Naive thymus-derived CD8-positive, alpha-beta T cell (primary cell): ENCODE measurements around the gene GFER. TPM values are rescaled to one million over a fixed set of nuclear protein-coding genes. Genes with fewer than 3 reads are reported as not detected.

Experiments
- ATAC-seq, 2 donors: fragments of 150-1000 bp; cut with Tn5 transposase in 1 of 2; sonication (Bioruptor Pico), chemical (Tn5 transposase) in 1 of 2; 1 replicate in 1 of 2; 2 replicates in 1 of 2; pipeline ENCODE4 v1.10.0; 2021; ENCODE audit warnings: mild to moderate bottlenecking in 2 of 2, moderate library complexity in 2 of 2
- POLR2A ChIA-PET: fragments of 350-600 bp; sonication (Branson Sonifier 250); formaldehyde crosslinking; loops from one replicate; lab custom pipeline; 2021; ENCODE audit warnings: antibody characterized with exemption; lab: Charles Lee
- DNase-seq, 10 donors: peaks; one replicate each; pipeline versions ENCODE4 v3.0.0 to v3.0.0-alpha.2; 2020 to 2022
- H3K27ac Mint-ChIP-seq, 10 donors: one replicate each; pipeline ENCODE4 v1.8.0; 2020 to 2022; ENCODE audit warnings: mild to moderate bottlenecking in 10 of 10, mixed read lengths in 10 of 10, moderate library complexity in 4 of 10, inconsistent platforms in 1 of 10
- H3K27me3 Mint-ChIP-seq, 5 donors: one replicate each; pipeline ENCODE4 v1.8.0; 2021 to 2022; ENCODE audit warnings: mixed read lengths in 5 of 5
- H3K36me3 Mint-ChIP-seq, 3 donors: one replicate each; pipeline ENCODE4 v1.8.0; 2020 to 2022; ENCODE audit warnings: mixed read lengths in 3 of 3, mild to moderate bottlenecking in 2 of 3, inconsistent platforms in 1 of 3
- H3K4me1 Mint-ChIP-seq, 4 donors: one replicate each; pipeline ENCODE4 v1.8.0; 2021 to 2022; ENCODE audit warnings: mixed read lengths in 4 of 4
- H3K4me3 Mint-ChIP-seq, 10 donors: one replicate each; pipeline ENCODE4 v1.8.0; 2020 to 2022; ENCODE audit warnings: mild to moderate bottlenecking in 10 of 10, mixed read lengths in 10 of 10, moderate library complexity in 6 of 10, inconsistent platforms in 1 of 10
- H3K9me3 Mint-ChIP-seq, 9 donors: one replicate each; pipeline ENCODE4 v1.8.0; 2020 to 2022; ENCODE audit warnings: mixed read lengths in 9 of 9, mild to moderate bottlenecking in 3 of 9, inconsistent platforms in 1 of 9, moderate library complexity in 1 of 9
- polyA plus RNA-seq, 3 donors: library from polyadenylated mRNA; unstranded; fragments of 300-500 nt; fragmentation: Illumina TruSeq; gene quantifications; one replicate each; pipeline ENCODE4 v1.2.3, GENCODE V29; 2021
- total RNA-seq, 8 experiments: library from RNA in 2 of 8; stranded (reverse) in 2 of 8; gene quantifications; one replicate each; pipeline ENCODE4 v1.2.3 and lab custom pipeline; 2021 to 2026

GFER gene
- total and polyA plus RNA-seq, 5 experiments from 2014 or later: 15.9 to 30.0 (median 22.3) TPM

DNA sequence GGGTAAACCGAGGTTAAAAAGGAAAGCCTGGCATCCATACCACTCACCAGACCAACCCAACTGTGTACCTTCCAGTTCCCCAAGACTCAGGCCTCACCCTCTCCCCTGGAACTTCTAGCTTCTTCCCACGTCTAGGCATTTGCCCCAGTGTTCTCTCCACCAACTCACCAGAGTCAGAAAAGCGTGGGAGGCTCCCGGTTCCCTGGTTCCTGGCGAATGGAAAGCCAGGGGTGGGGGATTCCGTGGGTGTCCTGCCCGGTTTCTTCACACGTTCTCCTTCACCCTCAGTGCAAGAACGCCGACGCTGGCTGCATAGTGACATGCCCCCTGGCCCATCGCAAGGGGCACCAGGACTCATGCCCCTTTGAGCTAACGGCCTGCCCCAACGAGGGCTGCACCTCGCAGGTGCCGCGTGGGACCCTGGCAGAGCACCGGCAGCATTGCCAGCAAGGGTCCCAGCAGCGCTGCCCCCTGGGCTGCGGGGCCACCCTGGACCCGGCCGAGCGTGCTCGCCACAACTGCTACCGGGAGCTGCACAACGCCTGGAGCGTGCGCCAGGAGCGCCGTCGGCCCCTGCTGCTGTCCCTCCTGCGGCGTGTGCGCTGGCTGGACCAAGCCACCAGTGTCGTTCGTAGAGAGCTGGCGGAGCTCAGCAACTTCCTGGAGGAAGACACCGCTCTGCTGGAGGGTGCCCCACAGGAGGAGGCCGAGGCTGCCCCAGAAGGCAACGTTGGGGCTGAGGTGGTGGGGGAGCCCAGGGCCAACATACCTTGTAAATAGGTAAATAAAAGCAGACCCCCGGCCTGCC, 15.6 kb upstream of the GFER start:
- no peaks in the 10 kb centered on the region for H3K27me3 Mint-ChIP-seq
- POLR2A ChIA-PET: interaction anchor here (0.5 to 1.7 kb wide), 2 partner anchors 13 to 186 kb away, joined by 4 to 6 read pairs; partner anchors contain the start of gene TRAF7
- H3K4me1 Mint-ChIP-seq: peaks cover 27 to 47% (median 38%) of the 10 kb centered on the region in 4 donors
- no peak overlapping the region for H3K4me3 Mint-ChIP-seq
- H3K9me3 Mint-ChIP-seq: no peaks in the 10 kb centered on the region
- no peak for ATAC-seq
- peaks cover 4 to 19% (median 4%) of the 10 kb centered on the region in 3 donors for H3K36me3 Mint-ChIP-seq
- no peak overlapping the region for H3K27ac Mint-ChIP-seq
- DNase-seq: no peak

GRCh38 chr16:1971796-1972489, 12.1 kb upstream of the GFER start, which contains the start of gene TBL3:
Gene TBL3, plus strand, starts transcription at chr16:1972053. Its CDS starts 112 bp downstream, at chr16:1972165.
- peak within 1 kb of the TSS; percentile 96 to 100 (median 99) for H3K27ac Mint-ChIP-seq
- peak; percentile 96 to 98 for ATAC-seq
- DNase-seq: peak; percentile 93 to 98 (median 96)
- peak within 1 kb of the TSS; percentile 89 to 100 (median 97) for H3K4me3 Mint-ChIP-seq
- H3K36me3 Mint-ChIP-seq: peaks cover 0 to 36% (median 16%) of the 10 kb centered on the region in 3 donors
- POLR2A ChIA-PET: interaction anchor here (0.6 to 3.7 kb wide), 24 partner anchors 8 to 1291 kb away, joined by 3 to 43 read pairs (median 4); partner anchors contain the start of genes ATP6V0C, ECI1, FAHD1 and GFER
- peaks cover 0 to 5% (median 0%) of the 10 kb centered on the region in 5 donors for H3K27me3 Mint-ChIP-seq
- no peaks in the 10 kb centered on the region for H3K9me3 Mint-ChIP-seq
- H3K4me1 Mint-ChIP-seq: peaks cover 17 to 30% (median 23%) of the 10 kb centered on the region in 4 donors

DNA sequence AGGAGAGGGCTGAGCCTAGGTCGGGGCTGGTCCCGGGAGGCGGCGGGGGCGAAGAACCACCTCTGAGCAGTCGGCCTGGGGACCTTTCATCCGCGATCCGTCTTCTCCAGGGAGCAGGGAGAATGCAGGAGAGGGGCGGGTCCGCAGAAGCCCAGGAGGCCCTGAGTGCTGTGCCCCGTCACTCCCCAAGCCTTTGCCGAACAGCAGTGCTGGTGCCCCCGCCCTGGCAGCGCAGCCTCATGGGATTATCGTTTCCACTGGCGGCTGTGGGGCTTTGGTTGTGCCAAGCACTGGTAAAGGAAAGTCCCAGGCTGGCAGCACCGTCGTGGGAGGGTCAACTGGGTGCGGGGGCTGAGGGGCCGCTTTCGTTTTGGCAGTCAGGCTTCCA, 11.5 kb upstream of the GFER start:
- H3K36me3 Mint-ChIP-seq: peaks cover 0 to 41% (median 16%) of the 10 kb centered on the region in 3 donors
- peaks cover 17 to 30% (median 23%) of the 10 kb centered on the region in 4 donors for H3K4me1 Mint-ChIP-seq
- peak overlapping the region in 6 of 10 donors; percentile 28 to 99 (median 99) for H3K27ac Mint-ChIP-seq
- no peaks in the 10 kb centered on the region for H3K9me3 Mint-ChIP-seq
- POLR2A ChIA-PET: interaction anchor here (0.6 to 3.7 kb wide), 21 partner anchors 8 to 1292 kb away, joined by 3 to 43 read pairs (median 6); partner anchors contain the start of genes ATP6V0C, GFER, MLST8 and MSRB1
- H3K4me3 Mint-ChIP-seq: peak overlapping the region; percentile 89 to 100 (median 97)
- ATAC-seq (no peak), DNase-seq (peak in 1 of 10 donors; percentile 62)
- peaks cover 0 to 5% (median 0%) of the 10 kb centered on the region in 5 donors for H3K27me3 Mint-ChIP-seq

GRCh38 chr16:1973461-1974156, 10.4 kb upstream of the GFER start:
- H3K36me3 Mint-ChIP-seq: peaks cover 0 to 51% (median 18%) of the 10 kb centered on the region in 3 donors
- ATAC-seq: no peak
- POLR2A ChIA-PET: interaction anchor here (1.4 to 2.1 kb wide), 3 partner anchors 9 to 39 kb away, joined by 3 to 11 read pairs (median 7); partner anchors contain the start of gene RPS2

GRCh38 chr16:1974157-1975070, 9.6 kb upstream of the GFER start:
- peaks cover 0 to 10% (median 0%) of the 10 kb centered on the region in 5 donors for H3K27me3 Mint-ChIP-seq
- no peak overlapping the region for H3K27ac Mint-ChIP-seq
- DNase-seq (no peak), ATAC-seq (no peak)
- POLR2A ChIA-PET: interaction anchor here (1.1 to 2.1 kb wide), 5 partner anchors 8 to 38 kb away, joined by 3 to 11 read pairs (median 3); partner anchors contain the start of genes GFER and RPS2
- H3K4me3 Mint-ChIP-seq: peak overlapping the region in 3 of 10 donors; percentile 4 to 65 (median 41)
- H3K9me3 Mint-ChIP-seq: no peaks in the 10 kb centered on the region
- peaks cover 0 to 55% (median 19%) of the 10 kb centered on the region in 3 donors for H3K36me3 Mint-ChIP-seq
- H3K4me1 Mint-ChIP-seq: peaks cover 17 to 30% (median 23%) of the 10 kb centered on the region in 4 donors

More at GRCh38 chr16:1973461-1974156, 10.4 kb upstream of the GFER start:
- Mint-ChIP-seq H3K9me3 (no peaks in the 10 kb centered on the region), H3K4me1 (peaks cover 17 to 30% (median 23%) of the 10 kb centered on the region in 4 donors), H3K27me3 (peaks cover 0 to 7% (median 0%) of the 10 kb centered on the region in 5 donors), H3K27ac (peak overlapping the region in 1 of 10 donors; percentile 43), H3K4me3 (peak overlapping the region in 5 of 10 donors; percentile 9 to 97 (median 46))
- DNase-seq: no peak

DNA sequence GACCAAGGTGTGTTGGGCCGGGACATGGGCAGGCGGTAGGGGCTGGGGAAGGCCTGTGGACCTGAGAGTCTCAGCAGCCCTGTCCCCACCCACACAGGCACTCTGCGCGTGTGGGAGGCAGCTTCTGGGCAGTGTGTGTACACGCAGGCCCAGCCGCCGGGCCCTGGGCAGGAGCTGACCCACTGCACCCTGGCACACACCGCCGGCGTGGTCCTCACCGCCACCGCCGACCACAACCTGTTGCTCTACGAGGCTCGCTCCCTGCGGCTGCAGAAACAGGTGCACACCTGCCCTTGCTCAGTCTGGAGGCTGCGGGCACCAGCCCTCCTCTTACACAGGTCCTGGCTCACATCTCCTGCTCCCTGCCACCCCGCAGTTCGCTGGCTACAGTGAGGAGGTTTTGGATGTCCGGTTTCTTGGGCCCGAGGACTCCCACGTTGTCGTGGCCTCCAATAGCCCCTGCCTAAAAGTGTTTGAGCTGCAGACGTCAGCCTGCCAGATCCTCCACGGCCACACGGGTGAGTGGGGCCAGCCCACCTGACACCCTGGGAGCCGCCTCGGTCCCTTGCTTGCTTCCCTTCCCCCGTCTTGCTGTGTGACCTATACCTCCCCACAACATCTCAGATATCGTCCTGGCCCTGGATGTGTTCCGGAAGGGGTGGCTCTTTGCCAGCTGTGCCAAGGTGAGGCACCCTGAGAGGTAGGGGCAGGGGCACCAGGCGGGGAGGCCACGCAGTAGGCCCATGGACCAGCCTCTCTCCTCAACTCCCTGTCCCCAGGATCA, 8.4 kb upstream of the GFER start:
- peak overlapping the region in 2 of 10 donors; percentile 18 to 24 for H3K4me3 Mint-ChIP-seq
- no peaks in the 10 kb centered on the region for H3K9me3 Mint-ChIP-seq
- POLR2A ChIA-PET: interaction anchor here (0.6 to 1.2 kb wide), 3 partner anchors 9 to 36 kb away, joined by 3 to 4 read pairs (median 3); partner anchors contain the start of genes GFER and RPS2

GRCh38 chr16:1976216-1976520, 7.8 kb upstream of the GFER start:
- Mint-ChIP-seq H3K9me3 (no peaks in the 10 kb centered on the region), H3K4me1 (peaks cover 14 to 25% (median 16%) of the 10 kb centered on the region in 4 donors), H3K36me3 (peaks cover 0 to 58% (median 19%) of the 10 kb centered on the region in 3 donors), H3K4me3 (peak overlapping the region in 2 of 10 donors; percentile 18 to 45), H3K27me3 (peaks cover 0 to 19% (median 4%) of the 10 kb centered on the region in 5 donors), H3K27ac (no peak overlapping the region)
- POLR2A ChIA-PET: no interaction called here
- no peak for DNase-seq
- ATAC-seq: no peak

More for the DNA sequence above, 8.4 kb upstream of the GFER start:
- Mint-ChIP-seq H3K27me3 (peaks cover 0 to 18% (median 3%) of the 10 kb centered on the region in 5 donors), H3K27ac (no peak overlapping the region), H3K4me1 (peaks cover 17 to 30% (median 21%) of the 10 kb centered on the region in 4 donors), H3K36me3 (peaks cover 0 to 58% (median 19%) of the 10 kb centered on the region in 3 donors)
- ATAC-seq: no peak
- DNase-seq: no peak

GRCh38 chr16:1976951-1977874, 6.8 kb upstream of the GFER start:
- H3K27ac Mint-ChIP-seq: no peak overlapping the region
- POLR2A ChIA-PET: interaction anchor here (0.7 to 2.5 kb wide), 3 partner anchors 11 to 88 kb away, joined by 3 to 10 read pairs (median 3); partner anchors contain the start of gene RPS2
- peaks cover 0 to 55% (median 19%) of the 10 kb centered on the region in 3 donors for H3K36me3 Mint-ChIP-seq
- peaks cover 5 to 14% (median 7%) of the 10 kb centered on the region in 4 donors for H3K4me1 Mint-ChIP-seq
- no peak for DNase-seq
- H3K27me3 Mint-ChIP-seq: peaks cover 1 to 27% (median 4%) of the 10 kb centered on the region in 5 donors
- H3K4me3 Mint-ChIP-seq: no peak overlapping the region
- no peaks in the 10 kb centered on the region for H3K9me3 Mint-ChIP-seq
- no peak for ATAC-seq

DNA sequence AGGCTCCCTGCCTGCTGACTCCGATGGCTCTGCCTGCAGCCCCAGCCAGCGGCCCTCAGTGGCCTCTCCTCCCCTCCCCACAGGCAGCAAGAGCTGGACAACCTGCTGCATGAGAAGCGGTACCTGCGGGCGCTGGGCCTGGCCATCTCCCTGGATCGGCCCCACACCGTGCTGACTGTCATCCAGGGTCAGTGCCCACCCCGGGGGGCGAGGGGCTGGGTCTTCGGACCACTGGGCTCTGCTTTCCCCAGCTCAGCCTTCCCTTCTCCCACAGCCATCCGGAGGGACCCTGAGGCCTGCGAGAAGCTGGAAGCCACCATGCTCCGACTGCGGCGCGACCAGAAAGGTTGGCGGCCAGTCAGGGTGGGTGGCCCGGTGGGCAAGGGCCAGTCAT, 6.1 kb upstream of the GFER start:
- Mint-ChIP-seq H3K4me1 (peaks cover 4 to 11% (median 7%) of the 10 kb centered on the region in 4 donors), H3K36me3 (peaks cover 0 to 53% (median 19%) of the 10 kb centered on the region in 3 donors), H3K9me3 (no peaks in the 10 kb centered on the region), H3K27ac (no peak overlapping the region), H3K27me3 (peaks cover 1 to 30% (median 4%) of the 10 kb centered on the region in 5 donors), H3K4me3 (no peak overlapping the region)
- POLR2A ChIA-PET: interaction anchor here (1.0 to 2.5 kb wide), 2 partner anchors 10 to 13 kb away, joined by 3 to 10 read pairs; partner anchors contain the start of gene RPS2
- DNase-seq (no peak), ATAC-seq (no peak)
